HG03521 (cell line): ENCODE data around the gene APOH.

ENCODE experiments used
- ATAC-seq: cut with Tn5 transposase; IDR thresholded peaks from one replicate; pipeline ENCODE4 v1.9.1; 2021; ENCODE audit warnings: mild to moderate bottlenecking, moderate library complexity; ENCODE audit not compliant: unreplicated experiment

Gene APOH

GRCh38 chr17:66235377-66235994 is 6.3 kb upstream of the APOH start:
- ATAC-seq = no peak

DNA sequence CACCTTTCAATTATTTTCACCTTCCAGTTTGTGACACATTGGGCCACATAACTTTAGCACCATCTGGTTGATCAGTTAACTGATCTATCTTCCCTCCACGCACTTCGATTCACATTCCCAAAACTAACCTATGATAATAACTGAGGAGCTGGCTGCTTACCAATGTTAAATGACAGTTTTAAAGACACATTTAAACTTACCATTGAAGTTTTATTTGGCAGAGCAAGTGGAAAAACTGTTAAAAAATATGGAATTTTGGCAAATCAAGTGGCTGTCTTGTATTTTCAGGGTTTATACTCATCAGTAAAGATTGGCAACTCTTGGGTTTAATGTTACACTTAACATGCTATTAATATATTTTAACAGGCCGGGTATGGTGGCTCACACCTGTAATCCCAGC is 5.4 kb upstream of the APOH start:
- no peak for ATAC-seq

DNA sequence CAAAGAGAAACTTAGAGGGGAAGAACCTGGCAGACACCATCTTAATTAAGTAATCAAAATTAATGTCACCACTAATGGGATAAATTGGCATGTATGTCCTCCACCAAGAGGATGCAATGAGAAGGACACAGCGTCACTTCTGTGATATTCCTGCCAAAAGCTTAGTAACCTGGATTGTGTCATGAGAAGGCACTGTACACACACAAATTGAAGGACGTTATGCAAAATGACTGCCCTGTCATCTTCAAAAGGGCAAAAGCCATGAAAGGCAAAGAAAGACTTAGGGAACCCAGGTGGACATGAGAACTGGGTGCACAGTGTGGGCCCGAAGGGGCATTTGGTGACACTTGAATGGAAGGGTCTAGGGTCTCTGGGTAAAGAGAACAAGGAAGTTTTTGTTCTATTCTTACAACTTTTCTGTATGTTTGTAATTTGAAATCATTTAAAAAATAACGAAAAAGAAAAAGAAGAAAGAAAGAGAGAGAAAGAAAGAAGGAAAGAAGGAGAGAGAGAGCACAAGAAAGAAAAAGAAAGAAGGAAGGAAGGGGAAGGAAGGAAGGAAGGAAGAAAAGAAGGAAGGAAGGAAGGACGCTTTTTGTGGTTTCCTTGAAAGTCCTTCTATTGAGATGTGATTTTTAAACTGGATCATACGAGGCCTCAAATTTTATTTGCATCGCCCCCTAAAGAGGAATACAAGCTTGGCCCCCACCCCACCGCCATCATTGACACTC is 4.0 kb upstream of the APOH start:
- ATAC-seq = no peak

- ATAC-seq = no peak
These were observed 1.8 kb upstream of the APOH start for GRCh38 chr17:66230922-66231591.

GRCh38 chr17:66229783-66230538 is 746 bp upstream of the APOH start:
- ATAC-seq = no peak

GRCh38 chr17:66227212-66228045 is 1.8 kb downstream of the APOH start:
- ATAC-seq = no peak

DNA sequence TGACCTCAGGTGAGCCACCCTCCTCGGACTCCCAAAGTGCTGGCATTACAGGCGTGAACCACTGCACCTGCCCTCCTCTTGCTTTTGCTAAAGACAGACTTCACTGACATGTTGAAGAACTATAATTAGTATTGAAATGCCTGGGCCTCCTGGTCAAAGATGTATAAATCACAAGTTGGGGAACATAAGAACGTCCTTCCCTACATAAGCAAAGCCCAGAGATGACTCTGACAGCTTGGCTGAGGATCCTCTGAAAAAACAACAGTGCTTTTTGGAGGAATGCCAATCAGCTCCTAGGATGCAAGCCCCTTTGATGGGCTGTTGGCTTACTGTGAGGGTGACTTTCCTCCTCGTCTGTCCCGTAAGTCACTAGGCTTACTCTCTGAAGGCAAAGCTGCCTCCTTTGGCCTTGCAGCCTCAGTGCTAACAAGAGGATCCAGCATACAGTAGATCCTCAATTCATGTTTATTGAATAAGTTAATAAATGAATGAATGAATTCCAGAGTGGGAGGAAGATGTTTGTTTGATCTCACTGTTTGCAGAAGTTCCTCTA is 6.3 kb downstream of the APOH start:
- no peak for ATAC-seq

DNA sequence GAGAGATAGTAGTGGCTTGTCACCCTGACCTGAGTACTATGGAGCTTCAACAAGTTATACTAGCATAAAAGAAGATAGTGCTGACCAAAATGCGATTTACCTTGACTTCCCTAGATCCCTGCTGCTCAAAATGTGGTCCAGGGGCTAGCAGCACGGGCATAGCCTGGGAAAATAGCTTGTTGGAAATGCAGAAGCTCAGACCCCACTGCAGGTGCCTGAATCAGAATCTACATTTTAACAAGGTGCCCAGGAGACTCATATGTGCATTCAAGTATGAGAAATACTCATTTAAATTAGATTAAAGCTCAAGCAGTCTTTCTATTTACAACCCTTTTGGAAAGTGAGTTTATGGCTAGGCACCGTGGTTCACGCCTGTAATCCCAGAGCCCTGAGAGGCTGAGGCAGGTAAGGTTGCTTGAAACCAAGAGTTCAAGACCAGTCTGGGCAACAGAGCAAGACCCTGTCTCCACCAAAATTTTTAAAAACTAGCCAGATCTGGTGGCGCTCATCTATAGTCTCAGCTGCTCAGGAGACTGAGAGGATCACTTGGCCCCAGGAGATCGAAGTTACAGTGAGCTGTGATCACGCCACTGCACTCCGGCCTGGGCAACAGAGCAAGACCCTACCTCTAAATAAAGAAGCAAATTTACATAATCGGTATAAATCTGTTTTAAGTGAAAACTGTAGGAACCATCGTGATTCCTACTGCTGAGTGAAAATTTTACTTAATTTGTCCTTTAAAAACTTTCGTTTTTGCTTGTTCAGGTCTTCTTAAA is 7.3 kb downstream of the APOH start:
- ATAC-seq = no peak

- ATAC-seq = no peak
These were observed 7.9 kb downstream of the APOH start for GRCh38 chr17:66221343-66221742.

- no peak for ATAC-seq
These were observed 9.0 kb downstream of the APOH start for GRCh38 chr17:66220079-66220835.

DNA sequence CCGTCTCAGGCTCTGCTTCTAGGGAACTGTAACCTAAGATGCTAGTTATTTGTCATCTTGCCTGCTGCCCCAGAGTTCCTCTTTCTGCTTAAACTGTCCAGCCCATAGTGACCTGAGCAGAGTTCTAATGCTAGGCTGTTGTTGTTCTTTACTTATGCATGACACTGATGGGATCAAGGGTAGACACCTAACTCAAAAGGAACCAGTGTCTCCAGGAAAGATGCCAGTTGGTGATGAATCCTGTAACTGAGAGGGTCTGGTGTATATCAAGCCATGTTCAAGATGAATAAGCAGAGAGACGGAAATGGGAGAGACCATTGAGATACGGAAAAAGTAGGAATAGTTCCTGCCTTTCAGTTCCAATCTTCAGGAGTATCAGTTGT is 13.7 kb downstream of the APOH start:
- no peak for ATAC-seq

- no peak for ATAC-seq
These were observed 14.2 kb downstream of the APOH start for GRCh38 chr17:66214884-66215528.

GRCh38 chr17:66211047-66211810 is 18.0 kb downstream of the APOH start:
- no peak for ATAC-seq

GRCh38 chr17:66210208-66210574 is 19.0 kb downstream of the APOH start:
- no peak for ATAC-seq

DNA sequence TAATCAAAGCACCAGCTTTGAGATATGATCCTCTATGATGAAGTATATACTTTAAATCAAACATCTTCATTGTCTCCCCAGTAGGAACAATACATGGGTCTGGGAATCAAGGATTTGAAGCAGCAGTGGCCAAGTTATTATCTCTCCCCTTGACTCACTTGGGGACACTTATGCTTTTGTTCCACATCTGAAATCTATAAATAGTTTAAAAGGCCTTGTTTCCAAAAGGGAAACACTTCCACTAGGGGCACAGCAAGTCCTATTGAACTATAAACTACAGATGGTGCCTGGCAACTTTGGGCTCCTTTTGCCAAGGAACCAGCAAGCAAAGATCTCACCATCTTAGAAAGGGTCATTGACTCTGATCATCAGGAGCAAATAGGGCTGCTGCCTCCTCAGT is 21.3 kb downstream of the APOH start:
- no peak for ATAC-seq

GRCh38 chr17:66203274-66204015 is 25.8 kb downstream of the APOH start:
- no peak for ATAC-seq

DNA sequence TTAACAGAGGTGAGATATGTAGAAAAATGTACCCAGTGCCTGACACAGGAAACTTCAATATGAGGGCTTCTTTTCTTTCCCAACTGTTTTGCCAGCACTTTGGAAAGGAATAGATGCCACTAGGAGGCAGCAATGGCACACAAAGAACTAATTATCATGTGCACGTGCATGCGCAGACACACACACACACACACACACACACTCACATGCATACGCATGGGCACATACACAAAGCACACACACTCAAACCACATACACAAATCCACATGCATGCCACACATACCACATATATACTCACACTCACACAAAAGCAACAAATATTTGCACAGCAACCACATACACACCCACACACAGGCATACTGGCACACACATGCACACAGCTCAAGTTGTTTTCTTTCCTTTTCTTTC is 28.5 kb downstream of the APOH start:
- no peak for ATAC-seq
